DMS153 treated with DMSO at 0.1 percent for 48 hours (cell line): Measurements from ENCODE around the gene UBE2G2.

ENCODE experiments used
- DNase-seq: peaks from one replicate; lab custom pipeline; 2025; ENCODE audit not compliant: unreplicated experiment; lab: John Stamatoyannopoulos, UW

The UBE2G2 gene

DNA sequence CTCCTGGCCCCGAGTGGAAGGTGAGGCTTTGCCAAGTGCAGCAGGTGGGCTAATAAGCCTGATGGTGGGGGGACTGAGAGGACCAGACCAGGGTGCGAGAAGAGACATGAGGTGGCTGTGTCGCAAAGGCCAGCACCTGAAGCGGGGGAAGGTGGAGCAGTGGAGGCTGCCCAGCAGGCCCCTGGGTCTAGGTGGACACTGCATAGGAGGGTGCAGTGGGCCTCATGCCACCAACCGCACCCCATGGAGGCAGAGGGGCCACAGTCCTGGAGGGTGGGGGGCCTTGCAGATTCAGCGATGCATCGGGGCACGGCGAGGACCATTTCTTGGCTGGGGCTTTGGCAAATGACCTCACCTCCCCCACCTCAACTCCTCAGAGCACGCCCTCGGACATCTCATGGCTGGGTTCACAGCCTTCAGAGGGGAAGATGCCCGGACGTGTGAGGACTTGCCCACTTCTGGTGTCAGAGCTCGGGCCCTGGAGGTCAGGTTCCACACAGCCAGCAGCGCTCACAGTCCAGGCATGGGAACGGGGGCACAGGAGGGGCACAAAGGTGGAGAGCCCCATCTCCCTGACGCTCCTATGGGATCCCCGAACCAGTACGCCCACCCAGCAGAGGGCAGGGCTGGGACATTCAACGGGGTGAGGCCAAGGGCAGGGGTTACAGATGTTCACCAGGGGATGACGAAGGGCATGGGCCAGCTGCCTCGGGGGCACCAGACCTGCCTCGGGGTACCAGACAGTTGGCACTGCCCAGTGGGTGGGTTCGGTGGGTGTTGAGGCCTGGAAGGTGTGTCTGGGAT lies 35.4 kb downstream of the UBE2G2 start:
- DNase-seq = no peak

- DNase-seq = peak; percentile 51
These were observed 36.2 kb downstream of the UBE2G2 start for GRCh38 chr21:44765231-44766013.

- no peak for DNase-seq
These were observed 37.0 kb downstream of the UBE2G2 start for GRCh38 chr21:44764319-44765230.

- DNase-seq = no peak
These were observed 37.9 kb downstream of the UBE2G2 start for GRCh38 chr21:44763451-44764318.

DNA sequence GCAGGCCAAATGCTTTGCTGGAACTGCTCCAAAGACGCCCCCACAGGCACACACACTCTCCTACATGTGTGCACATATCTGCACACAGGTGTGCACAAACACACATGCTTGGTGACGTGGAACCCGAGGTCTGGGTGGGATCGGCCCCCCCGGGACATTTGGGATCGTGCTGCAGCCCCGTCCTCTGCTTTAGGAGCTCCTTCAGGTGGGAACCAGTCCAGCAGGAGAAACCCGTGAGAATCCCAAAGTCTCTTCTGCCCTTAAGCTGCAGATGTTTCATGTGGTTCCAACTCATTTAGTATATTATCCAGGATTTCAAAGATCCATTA lies 38.6 kb downstream of the UBE2G2 start:
- DNase-seq = no peak

- DNase-seq = no peak
These were observed 39.2 kb downstream of the UBE2G2 start for GRCh38 chr21:44762221-44763049.

- DNase-seq = no peak
These were observed 39.8 kb downstream of the UBE2G2 start for GRCh38 chr21:44761747-44762208.

DNA sequence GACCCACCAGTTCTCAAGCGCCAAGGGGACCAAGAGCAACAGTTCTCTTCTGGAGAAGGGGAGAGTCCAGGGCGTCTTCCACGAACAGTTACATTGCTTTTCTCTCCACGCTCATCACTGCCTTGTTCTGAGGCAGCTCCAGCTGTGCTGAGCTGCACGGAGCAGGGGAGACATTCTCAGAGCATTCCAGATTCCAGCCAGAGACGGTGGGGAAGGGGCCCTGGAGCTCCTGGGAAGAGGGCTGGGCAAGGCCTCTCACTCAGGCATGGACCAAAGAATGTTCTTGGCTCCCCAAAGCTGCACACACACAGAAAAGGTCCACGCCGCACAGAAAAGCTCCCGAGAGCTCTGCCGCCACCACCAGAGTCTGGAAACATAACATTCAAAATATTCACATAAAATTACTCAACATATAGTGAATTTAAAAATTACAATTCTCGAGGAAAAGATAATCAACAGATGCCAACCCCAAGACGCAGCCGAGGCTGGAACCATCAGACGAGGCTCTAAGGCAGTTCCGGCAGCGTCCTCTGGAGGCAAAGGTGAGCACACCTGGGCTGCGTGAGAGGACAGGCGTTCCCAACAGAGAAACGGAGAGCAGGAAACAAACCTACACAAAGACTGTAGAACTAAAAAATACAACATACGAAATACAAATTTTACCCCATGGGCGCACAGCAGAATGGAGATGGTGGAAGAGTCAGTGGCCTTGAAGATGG lies 40.5 kb downstream of the UBE2G2 start:
- DNase-seq = no peak

- no peak for DNase-seq
These were observed 41.2 kb downstream of the UBE2G2 start for GRCh38 chr21:44760376-44760775.

- DNase-seq = no peak
These were observed 41.9 kb downstream of the UBE2G2 start for GRCh38 chr21:44759628-44760285.

GRCh38 chr21:44758781-44759627 lies 42.6 kb downstream of the UBE2G2 start:
- no peak for DNase-seq

DNA sequence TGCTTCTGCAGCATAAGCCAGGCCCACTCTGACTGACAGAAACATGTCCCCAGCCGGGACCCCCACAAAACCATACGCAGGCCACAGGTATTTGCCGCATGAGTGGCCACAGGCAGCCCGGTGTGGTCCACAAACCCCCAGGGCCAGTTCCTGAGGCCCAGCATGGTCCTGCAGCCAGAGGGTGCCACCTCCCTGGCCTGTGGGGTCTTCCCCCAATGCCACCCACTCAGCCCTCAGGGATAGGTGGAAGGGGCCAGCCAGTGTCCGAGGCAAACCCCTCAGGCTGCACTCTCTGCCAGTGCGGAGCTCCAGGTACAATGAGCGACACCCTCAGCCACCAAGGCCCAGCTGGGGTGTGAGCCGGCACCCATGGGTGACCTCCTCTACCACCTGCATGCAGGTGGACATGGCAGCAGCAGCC lies 43.5 kb downstream of the UBE2G2 start:
- no peak for DNase-seq

DNA sequence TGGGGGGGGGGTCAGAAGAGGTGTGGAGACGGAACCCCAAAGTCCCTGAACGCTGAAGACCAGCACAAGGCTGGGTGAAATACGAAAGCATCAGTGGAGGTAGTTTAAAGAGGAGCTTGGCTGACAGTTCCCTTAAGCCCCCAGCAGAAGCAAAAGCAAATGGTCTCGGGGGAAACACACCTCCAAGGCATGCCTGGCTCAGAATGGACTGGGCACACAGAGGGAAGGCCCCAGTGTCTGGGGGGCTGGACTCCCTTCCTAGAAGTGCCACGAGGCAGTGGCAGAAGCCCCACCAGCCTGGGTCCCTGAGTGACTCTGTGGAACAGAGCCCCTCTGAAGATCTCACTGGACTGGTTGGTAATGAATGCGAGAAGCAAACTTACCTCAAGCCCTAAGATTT lies 43.9 kb downstream of the UBE2G2 start:
- no peak for DNase-seq

GRCh38 chr21:44756423-44757185 lies 45.0 kb downstream of the UBE2G2 start:
- no peak for DNase-seq

DNA sequence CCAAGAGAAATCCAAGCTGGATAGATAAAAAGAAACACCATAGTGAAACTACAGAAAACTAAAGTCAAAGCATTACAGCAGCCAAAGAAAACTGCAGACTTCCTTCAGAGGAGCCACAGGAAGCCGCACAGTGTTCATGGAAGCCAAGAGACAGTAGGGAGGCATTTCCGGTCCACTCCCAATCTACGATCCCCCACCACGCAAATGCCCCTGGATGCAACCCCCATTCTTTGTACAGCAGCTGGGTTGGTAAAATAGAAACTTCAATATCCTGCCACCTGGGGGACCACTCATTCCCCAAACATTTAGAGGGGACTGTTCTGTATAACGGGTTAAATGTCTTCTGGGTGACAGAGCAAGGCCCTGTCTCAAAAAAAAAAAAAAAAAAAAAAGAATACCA lies 46.4 kb downstream of the UBE2G2 start:
- no peak for DNase-seq

DNA sequence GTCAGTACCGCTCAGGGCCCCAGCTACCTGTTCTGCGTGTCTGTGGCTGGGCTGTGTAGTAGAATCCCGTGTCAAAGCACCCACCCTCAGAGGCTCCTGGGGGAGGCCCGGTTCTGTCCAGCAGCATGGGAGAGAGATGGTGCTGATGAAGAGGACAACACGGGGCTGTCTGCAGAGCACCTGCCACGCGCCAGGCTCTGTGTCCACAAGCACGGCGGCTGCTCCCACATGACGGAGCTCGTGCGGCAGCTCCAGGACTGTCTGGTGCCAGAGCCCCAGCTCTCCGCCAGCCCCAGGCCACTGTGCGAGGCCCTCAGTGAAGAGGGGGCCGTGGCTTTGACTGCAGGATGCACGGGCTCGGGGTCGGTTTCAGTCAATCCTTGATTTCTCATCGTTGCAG lies 48.3 kb downstream of the UBE2G2 start:
- DNase-seq = no peak
